SK-N-SH treated with all-trans-retinoic acid at 6 μM for 48 hours (cell line): ENCODE measurements around the gene PLA2G1B.

ENCODE experiments used
- CREB5 ChIP-seq: fragments of 250-450 bp; sonication (Bioruptor Pico); IDR thresholded peaks from 2 replicates; pipeline ENCODE4 v1.5.1; 2020; ENCODE audit warnings: low read depth, mild to moderate bottlenecking, moderate library complexity
- CSRNP3 ChIP-seq: fragments of 250-450 bp; sonication (Bioruptor Pico); IDR thresholded peaks from 2 replicates; pipeline ENCODE4 v1.5.1; 2021; ENCODE audit warnings: mild to moderate bottlenecking, moderate library complexity
- ESRRG ChIP-seq: fragments of 250-450 bp; sonication (Bioruptor Pico); IDR thresholded peaks from 2 replicates; pipeline ENCODE4 v1.6.1; 2021; ENCODE audit warnings: mild to moderate bottlenecking
- PATZ1 ChIP-seq: fragments of 250-450 bp; sonication (Bioruptor Pico); IDR thresholded peaks from 2 replicates; pipeline ENCODE4 v1.8.0; 2020; ENCODE audit warnings: mild to moderate bottlenecking, moderate library complexity, borderline replicate concordance
- SNAI2 ChIP-seq: fragments of 250-450 bp; sonication (Bioruptor Pico); IDR thresholded peaks from 2 replicates; pipeline ENCODE4 v1.5.0; 2020; ENCODE audit warnings: mild to moderate bottlenecking, moderate library complexity
- TCF4 ChIP-seq: fragments of 250-450 bp; sonication (Bioruptor Pico); IDR thresholded peaks from 2 replicates; pipeline ENCODE4 v1.8.0; 2021; ENCODE audit warnings: mild to moderate bottlenecking, moderate library complexity, borderline replicate concordance
- ZC3H10 ChIP-seq: fragments of 250-450 bp; sonication (Bioruptor Pico); IDR thresholded peaks from 2 replicates; pipeline ENCODE4 v1.5.1; 2021; ENCODE audit warnings: mild to moderate bottlenecking, moderate library complexity
- ZFP3 ChIP-seq: fragments of 250-450 bp; sonication (Bioruptor Pico); IDR thresholded peaks from 2 replicates; pipeline ENCODE4 v1.5.0; 2020; ENCODE audit warnings: mild to moderate bottlenecking, moderate library complexity
- ZFP30 ChIP-seq: fragments of 450-650 bp; formaldehyde crosslinking; IDR thresholded peaks from 2 replicates; pipeline ENCODE4 v1.5.0; 2022; ENCODE audit warnings: mild to moderate bottlenecking, moderate library complexity
- TF ChIP-seq, protein P1 (sequence below): fragments of 250-450 bp; sonication (Bioruptor Pico); IDR thresholded peaks from 2 replicates; pipeline ENCODE4 v1.8.0; 2021; ENCODE audit warnings: low read depth, mild to moderate bottlenecking, moderate library complexity, borderline replicate concordance

DNA sequence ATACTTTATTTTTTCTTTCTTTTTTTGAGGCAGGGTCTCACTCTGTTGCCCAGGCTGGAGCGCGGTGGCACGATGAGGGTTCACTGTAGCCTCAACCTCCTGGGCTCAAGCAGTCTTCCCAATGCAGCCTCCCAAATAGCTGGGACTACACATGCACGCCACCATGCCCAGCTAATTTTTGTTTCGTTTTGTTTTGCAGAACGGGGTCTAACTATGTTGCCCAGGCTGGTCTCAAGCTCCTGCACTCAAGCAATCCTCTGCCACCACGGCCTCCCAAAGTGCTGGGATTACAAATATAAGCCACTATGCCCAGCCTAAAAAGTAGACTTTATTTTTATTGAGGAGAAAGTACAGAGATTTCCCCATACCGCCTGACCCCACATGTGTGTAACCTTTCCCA is 46.1 kb upstream of the PLA2G1B start:
- TF ChIP-seq ZC3H10 (CRISPR knock-in tag) (no peak), CREB5 (CRISPR knock-in tag) (no peak), PATZ1 (CRISPR knock-in tag) (no peak), ZFP3 (CRISPR knock-in tag) (no peak), SNAI2 (CRISPR knock-in tag) (no peak), ESRRG (CRISPR knock-in tag) (no peak), TCF4 (no peak), CSRNP3 (CRISPR knock-in tag) (no peak), ZFP30 (CRISPR knock-in tag) (no peak)
- TF ChIP-seq, protein P1, sequence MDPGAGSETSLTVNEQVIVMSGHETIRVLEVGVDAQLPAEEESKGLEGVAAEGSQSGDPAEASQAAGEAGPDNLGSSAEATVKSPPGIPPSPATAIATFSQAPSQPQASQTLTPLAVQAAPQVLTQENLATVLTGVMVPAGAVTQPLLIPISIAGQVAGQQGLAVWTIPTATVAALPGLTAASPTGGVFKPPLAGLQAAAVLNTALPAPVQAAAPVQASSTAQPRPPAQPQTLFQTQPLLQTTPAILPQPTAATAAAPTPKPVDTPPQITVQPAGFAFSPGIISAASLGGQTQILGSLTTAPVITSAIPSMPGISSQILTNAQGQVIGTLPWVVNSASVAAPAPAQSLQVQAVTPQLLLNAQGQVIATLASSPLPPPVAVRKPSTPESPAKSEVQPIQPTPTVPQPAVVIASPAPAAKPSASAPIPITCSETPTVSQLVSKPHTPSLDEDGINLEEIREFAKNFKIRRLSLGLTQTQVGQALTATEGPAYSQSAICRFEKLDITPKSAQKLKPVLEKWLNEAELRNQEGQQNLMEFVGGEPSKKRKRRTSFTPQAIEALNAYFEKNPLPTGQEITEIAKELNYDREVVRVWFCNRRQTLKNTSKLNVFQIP (CRISPR knock-in tag) = no peak
